Kidney glomerular epithelial cell (primary cell): Measurements from ENCODE around the gene CHMP1A.
"Not testable (repeated sequence)": the region's sequence is repeated elsewhere in the genome, so short reads cannot be mapped to it uniquely, and the experiment has no call there.

Experiments used
- DNase-seq: peaks from one replicate; lab custom pipeline; 2025; lab: John Stamatoyannopoulos, UW

The CHMP1A gene

GRCh38 chr16:89658221-89658879 is 842 bp upstream of the CHMP1A start:
- DNase-seq = peak; percentile 60

DNA sequence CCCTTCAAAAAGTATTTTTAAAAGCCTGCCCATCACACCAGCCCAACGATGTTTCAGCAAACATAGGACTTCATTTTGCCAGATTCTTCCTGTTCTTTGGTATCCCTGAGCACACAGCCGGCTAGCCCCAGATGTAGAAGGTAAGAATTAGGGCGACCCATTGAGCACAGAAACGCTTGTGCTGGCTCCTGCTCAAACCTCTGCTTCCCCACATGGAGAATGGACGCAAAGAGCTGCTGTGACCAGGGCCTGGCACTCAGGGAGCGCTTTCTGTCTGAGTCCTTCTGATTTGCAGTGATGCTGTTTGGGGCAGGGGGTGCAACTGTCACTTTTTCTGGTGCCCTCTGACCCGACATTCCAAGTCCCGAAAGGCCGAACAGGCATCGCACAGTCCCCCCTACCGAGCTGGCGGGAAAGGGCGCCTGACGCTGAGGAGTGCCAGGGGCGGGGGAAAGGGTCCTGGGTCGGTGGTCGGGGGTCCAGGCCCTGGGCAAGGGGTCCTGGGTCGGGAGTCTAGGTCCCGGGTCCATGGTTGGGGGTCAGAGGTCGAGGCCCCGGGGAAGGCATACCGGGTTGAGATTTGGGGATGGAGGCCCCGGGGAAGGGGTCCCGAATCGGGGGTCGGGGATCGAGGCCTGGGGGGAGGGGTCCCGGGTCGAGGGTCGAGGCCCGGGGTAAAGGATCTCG is 930 bp downstream of the CHMP1A start:
- no peak for DNase-seq

DNA sequence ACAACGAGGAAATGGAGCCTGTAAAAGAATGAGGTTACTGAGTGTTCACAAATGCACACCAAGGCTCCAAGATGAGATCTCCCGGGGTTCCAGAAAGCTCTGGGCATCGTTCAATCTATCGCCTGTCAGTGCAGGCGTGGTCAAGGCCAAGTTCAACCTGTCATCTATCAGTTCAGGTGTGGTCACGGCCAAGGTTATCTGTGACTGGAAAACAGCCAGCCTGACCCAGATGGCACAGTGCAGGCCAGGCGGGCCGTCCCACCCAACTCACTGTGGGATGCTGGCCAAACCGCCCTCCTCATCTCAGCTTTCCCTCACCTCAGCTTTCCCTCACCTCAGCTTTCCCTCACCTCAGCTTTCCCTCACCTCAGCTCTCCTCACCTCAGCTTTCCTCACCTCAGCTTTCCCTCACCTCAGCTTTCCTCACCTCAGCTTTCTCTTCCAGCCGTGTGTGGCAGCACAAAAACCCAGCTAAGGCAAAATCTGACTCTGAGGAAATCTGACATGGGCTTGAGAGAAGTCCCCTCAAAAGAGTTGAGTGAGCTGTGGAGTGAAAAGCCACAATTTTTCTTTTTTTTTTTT is 2.4 kb downstream of the CHMP1A start:
- no peak for DNase-seq

DNA sequence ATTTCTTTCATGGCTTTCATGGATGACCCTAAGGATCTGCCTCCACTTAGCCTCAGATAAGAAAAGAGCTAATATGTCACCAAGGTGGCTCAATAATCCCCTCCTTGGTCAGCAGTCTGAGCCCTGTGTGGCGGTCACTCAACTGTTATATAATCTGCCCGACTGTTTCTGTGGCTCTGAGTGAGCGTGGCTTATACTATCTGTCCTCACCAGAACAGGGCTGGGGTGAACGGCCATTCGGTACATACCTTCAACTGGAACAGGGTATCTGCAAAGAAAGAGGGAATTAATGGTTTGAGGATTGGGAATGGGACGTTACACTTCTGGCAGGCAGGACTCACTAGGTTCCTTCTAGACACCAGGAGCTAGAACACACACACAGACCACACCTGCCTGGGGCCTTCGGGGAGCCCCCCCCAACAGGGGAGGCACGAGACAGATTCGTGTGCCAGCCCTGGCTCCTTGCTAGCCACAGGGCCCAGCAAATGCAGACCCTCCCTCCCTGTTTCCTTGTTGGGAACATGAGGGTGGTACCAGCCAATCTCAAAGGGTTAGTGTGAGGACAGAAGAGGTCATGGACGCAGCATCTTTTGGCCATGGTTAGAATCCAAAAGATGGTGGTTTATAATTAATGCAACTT is 3.7 kb downstream of the CHMP1A start:
- DNase-seq = no peak

- DNase-seq = no peak
Observed at GRCh38 chr16:89651584-89651983, 5.9 kb downstream of the CHMP1A start.

DNA sequence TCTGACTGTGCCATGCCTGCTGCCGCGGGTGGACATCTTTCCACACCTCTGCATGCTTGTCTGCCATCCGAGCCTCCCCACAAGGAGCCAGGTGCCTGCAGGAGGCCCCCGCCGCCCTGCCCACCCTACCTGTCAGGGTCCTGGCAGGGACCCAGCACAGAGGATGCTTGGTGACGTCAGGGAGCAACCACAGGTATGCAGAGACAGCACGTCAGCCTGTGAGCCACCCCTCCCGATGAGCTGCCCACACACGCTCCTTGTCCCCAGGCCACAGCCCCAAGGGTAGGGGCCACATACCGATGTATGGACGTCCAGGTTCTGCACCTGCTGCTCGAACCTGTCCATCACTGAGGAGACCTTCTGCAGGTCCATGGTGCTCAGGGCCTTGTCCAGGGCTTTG is 10.6 kb downstream of the CHMP1A start:
- DNase-seq = no peak

- no peak for DNase-seq
Observed at GRCh38 chr16:89646270-89646669, 11.2 kb downstream of the CHMP1A start.

- DNase-seq = no peak
Observed at GRCh38 chr16:89645122-89645521, 12.4 kb downstream of the CHMP1A start.

GRCh38 chr16:89643769-89644300 is 13.7 kb downstream of the CHMP1A start:
- DNase-seq = no peak

- DNase-seq = no peak
Observed at GRCh38 chr16:89642574-89642973, 14.9 kb downstream of the CHMP1A start.

DNA sequence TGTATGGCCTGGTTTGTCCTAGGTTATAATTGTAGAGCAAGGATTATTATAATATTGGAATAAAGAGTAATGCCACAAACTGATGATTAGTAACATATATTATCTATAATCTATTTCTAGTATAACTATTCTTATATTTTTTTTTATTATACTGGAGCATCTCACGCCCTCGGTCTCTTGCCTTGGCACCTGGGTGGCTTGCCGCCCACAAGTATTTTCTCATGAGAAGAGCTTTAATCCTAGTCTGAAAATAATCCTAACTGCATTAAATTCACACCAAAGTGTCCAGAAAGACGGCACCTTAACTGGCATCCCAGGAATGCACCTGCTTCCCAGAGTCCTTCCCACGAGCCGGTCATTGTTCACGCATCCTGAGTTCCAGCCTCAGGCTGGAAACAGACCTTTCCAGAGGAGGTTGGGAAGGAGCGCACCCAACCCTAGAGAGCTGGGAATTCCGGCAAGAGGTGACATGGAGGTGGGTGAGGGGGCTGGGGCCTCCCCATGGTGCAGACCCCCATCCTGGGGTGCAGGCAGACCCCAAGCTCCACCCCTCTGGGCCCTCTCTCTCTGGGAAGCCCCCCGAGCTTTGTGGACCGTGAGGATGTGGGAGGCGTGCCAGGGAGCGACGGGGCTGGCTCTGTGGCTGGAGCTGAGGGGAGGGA is 15.9 kb downstream of the CHMP1A start:
- peak; percentile 46 for DNase-seq

DNA sequence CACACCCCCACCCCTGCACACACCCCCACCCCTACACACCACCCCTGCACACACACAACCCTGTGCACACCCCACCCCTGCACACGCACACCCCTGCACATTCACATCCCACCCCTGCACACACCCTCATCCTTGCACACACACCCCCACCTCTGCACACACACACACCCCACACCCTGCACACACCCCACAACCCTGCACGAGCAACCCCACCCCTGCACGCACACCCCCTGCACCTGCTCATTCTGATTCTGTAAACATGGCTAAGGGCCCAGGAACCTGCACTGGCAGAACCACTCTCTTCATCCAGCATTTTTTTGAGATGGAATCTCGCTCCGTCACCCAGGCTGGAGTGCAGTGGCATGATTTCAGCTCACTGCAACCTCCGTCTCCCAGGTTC is 18.1 kb downstream of the CHMP1A start:
- DNase-seq = no peak

DNA sequence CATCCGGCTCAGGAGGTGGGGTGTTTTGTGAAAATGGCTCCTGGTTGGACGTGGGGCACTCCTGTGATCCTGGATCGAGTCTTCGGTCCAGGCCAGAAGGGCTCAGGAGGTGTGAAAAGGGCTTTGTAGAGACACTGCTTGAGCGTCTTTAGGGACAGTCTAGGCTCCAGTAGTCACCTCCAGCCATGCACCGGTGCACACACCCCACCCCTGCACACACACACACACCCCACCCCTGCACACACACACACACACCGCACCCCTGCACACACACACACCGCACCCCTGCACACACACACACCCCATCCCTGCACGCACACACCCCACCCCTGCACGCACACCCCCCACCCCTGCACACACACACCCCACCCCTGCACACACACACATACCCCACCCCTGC is 19.1 kb downstream of the CHMP1A start:
- no peak for DNase-seq

- no peak for DNase-seq
Observed at GRCh38 chr16:89637379-89637778, 20.1 kb downstream of the CHMP1A start.

DNA sequence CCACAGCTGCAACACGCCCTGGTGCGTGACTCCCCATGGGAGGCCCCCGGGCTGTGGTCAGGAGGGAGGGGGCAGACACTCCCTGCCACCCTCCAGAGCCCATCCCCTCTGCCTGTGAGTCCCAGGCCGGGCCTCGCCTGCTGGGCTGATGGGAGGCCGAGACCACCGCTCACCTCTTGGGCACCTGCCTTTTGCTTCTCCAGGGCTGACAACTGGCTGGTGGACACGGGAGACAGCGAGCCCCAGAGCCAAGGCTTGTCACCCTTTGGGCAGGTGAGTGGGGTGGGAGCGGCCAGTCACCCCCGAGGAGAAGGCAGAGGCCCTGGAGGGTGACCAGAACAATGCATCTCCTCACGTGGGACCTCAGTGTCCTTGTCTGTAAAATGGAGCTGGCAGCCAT is 20.8 kb downstream of the CHMP1A start:
- no peak for DNase-seq

DNA sequence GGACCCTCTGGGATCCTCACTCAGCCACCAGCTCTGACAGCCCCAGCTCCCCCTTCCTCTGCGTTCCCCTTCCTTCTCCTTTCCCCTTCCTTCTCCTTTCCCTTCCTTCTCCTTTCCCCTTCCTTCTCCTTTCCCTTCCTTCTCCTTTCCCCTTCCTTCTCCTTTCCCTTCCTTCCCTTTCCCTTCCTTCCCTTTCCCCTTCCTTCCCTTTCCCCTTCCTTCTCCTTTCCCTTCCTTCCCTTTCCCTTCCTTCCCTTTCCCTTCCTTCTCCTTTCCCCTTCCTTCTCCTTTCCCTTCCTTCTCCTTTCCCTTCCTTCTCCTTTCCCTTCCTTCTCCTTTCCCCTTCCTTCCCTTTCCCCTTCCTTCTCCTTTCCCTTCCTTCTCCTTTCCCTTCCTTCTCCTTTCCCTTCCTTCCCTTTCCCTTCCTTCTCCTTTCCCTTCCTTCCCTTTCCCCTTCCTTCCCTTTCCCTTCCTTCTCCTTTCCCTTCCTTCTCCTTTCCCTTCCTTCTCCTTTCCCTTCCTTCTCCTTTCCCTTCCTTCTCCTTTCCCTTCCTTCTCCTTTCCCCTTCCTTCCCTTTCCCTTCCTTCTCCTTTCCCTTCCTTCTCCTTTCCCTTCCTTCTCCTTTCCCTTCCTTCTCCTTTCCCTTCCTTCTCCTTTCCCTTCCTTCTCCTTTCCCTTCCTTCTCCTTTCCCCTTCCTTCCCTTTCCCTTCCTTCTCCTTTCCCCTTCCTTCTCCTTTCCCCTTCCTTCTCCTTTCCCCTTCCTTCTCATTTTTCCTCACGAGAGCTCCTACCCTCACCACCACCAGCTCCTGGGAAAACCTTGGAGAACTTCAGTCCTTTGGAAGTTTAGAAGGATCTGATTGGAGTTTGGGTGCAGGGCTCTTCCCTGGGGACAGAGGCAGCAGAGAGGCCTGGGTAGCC is 22.8 kb downstream of the CHMP1A start:
- DNase-seq = not testable (repeated sequence)

GRCh38 chr16:89633064-89633631 is 24.4 kb downstream of the CHMP1A start:
- DNase-seq = no peak

DNA sequence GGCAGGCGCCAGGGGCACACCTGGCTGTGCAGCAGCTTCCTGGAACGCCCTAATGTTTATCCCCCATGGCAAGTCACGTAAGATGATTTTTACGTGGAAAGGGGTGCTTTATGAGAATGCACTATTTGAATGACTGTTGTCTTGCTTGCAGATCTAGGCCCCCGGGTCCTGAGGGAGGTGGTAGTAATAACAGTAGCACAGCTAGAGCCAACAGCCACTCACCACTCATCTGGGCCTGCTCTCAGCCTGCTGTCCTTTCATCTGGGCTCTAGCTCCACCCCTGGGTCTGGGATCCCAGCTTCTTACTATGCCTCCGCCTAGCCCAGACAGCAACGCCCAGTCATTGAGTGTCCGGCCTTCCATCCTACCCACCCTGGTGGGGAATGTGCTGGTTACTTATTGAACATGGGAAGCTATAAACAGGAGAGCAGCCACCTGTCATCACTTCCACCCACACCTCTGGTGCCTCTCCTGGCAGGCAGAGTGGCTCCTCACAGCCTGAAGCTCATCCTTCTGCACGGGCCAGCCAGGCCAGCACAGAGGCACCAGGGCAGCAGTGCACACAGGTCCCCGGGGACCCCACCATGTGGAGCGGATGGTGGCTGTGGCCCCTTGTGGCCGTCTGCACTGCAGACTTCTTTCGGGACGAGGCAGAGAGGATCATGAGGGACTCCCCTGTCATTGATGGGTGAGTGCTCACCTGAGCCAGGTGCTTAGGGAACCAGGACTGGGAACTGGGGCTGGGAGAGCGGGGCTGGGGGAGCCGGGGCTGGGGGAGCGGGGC is 27.5 kb downstream of the CHMP1A start:
- no peak for DNase-seq

DNA sequence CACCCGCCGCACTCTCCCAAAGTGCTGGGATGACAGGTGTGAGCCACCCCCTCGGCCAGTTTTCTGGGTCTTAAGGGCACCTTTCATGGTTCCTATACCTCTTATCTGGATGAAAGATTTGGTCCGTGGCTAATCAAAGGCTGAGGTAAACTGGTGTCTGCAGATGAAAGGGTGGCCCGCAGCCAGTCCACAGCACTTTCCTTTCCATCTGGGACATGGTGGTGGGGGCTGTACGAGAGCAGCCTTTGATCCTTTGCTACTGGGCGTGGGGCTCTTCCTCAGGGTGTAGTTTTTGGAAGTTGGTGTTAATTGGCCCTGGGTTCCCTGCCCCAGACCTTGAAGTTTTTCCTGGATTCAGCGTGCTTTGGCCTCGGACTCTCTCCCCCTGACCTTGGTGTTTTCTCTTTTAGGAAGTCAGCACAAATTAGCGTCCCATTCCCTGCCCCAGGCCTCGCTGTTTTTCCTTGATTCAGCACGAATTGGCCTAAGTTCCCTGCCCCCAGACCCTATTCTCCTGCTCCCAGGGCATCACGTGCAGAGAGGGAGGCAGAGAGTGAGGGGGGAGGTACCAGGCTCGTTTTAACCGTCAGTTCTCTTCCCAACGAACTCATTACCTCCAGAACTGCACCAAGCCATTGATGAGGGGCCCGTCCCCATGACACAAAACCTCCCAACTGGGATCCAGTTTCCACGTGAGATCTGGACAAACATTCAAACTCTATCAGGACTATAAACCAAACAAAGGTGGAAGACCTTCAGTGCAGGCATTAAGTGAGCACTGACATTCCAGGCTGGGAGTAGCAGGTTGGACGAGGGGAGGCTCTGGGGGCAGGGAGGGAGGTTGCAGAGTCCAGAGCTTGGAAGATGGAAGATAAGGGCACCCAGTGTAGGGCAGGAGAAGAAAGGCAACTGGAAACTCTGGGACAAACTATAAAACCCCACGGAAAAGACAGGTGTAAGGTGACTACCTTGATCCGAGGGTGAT is 32.4 kb downstream of the CHMP1A start:
- DNase-seq = no peak
